SU-DHL-6 (cell line): ENCODE data around the gene GIGYF1.

Experiments
- H2AFZ ChIP-seq: fragments of 200-600 bp; sonication (generic); 2 replicates; pipeline ENCODE4 v1.6.1; 2014; ENCODE audit warnings: low read depth, mild to moderate bottlenecking, moderate library complexity, mixed read lengths, antibody characterized with exemption, low read length; ENCODE audit not compliant: severe bottlenecking
- H3F3A ChIP-seq: fragments of 200-600 bp; shearing (Covaris generic); 2 replicates; pipeline ENCODE4 v1.6.0; 2016; ENCODE audit warnings: antibody characterized with exemption, mild to moderate bottlenecking; ENCODE audit not compliant: insufficient read depth
- H3K27ac ChIP-seq: fragments of 200-600 bp; sonication (generic); 2 replicates; pipeline ENCODE4 v1.5.1; 2016; ENCODE audit warnings: low read depth, mild to moderate bottlenecking, low read length, moderate library complexity, mixed read lengths
- H3K27me3 ChIP-seq: fragments of 200-600 bp; sonication (generic), shearing (Covaris generic); 2 replicates; pipeline ENCODE4 v1.6.0; 2014; ENCODE audit warnings: mild to moderate bottlenecking, low read length
- H3K36me3 ChIP-seq: fragments of 200-600 bp; sonication (generic); 2 replicates; pipeline ENCODE4 v1.6.1; 2014; ENCODE audit warnings: mild to moderate bottlenecking, low read length, mixed read lengths
- H3K4me2 ChIP-seq: fragments of 300-600, 200-600 bp; shearing (Covaris generic), sonication (generic); 2 replicates; pipeline ENCODE4 v1.6.0; 2014; ENCODE audit warnings: low read length, low read depth, mild to moderate bottlenecking; ENCODE audit not compliant: poor library complexity, severe bottlenecking
- H3K4me3 ChIP-seq: fragments of 200-600 bp; sonication (generic); 2 replicates; pipeline ENCODE4 v1.5.1; 2014; ENCODE audit warnings: antibody characterized with exemption, low read length, mild to moderate bottlenecking, mixed read lengths; ENCODE audit not compliant: insufficient read depth, poor library complexity, severe bottlenecking
- H3K79me2 ChIP-seq: fragments of 200-600 bp; sonication (generic); 2 replicates; pipeline ENCODE4 v1.6.1; 2014; ENCODE audit warnings: mild to moderate bottlenecking, low read length, moderate library complexity; ENCODE audit not compliant: insufficient read depth
- H3K9ac ChIP-seq: fragments of 200-600 bp; sonication (generic); 2 replicates; pipeline ENCODE4 v1.7.0; 2014; ENCODE audit warnings: mild to moderate bottlenecking, low read length
- H3K9me2 ChIP-seq: fragments of 200-600 bp; sonication (generic); replicated peaks from 2 replicates; pipeline ENCODE4 v1.6.1; 2014; ENCODE audit warnings: low read length; ENCODE audit not compliant: insufficient read depth
- H3K9me3 ChIP-seq: fragments of 200-600 bp; sonication (generic); 2 replicates; pipeline ENCODE4 v1.6.1; 2014; ENCODE audit warnings: low read length, mixed read lengths; ENCODE audit not compliant: insufficient read depth
- H4K20me1 ChIP-seq: fragments of 200-600 bp; sonication (generic); 2 replicates; pipeline ENCODE4 v1.6.1; 2014; ENCODE audit warnings: low read depth, mild to moderate bottlenecking, antibody characterized with exemption, low read length, moderate library complexity, mixed read lengths
- EZH2phosphoT487 ChIP-seq: fragments of 200-600 bp; sonication (generic), shearing (Covaris generic); conservative IDR thresholded peaks from 2 replicates; pipeline ENCODE4 v1.6.1; 2018; ENCODE audit warnings: mild to moderate bottlenecking, antibody characterized with exemption, low read length, moderate library complexity, mixed read lengths
- TF ChIP-seq, protein P1 (sequence below): fragments of 200-600 bp; sonication (generic); IDR thresholded peaks from one replicate; pipeline ENCODE4 v1.5.1; 2017; ENCODE audit warnings: antibody characterized with exemption, mild to moderate bottlenecking, low read length, moderate library complexity; ENCODE audit not compliant: insufficient read depth, poor library complexity, severe bottlenecking

The GIGYF1 gene

DNA sequence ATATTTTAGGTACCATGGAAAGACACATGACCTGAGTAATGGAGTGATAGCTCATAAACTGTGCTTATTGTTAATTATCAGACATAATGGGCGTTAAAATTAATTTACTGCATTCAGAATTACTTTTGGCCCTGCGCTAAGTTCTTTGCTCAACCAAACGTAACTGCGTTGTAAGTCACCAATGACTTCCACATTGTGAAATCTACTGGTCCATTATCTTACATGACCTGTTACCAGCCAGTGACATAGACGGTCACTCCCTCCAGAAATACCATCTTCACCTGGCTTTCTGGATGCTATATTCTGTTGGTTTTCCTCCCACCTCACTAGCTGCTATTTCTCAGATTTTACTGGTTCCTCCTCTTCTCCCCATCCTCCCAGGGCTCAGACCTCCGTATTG lies 5.0 kb upstream of the GIGYF1 start:
- no peaks in the 10 kb centered on the region for H3K79me2 ChIP-seq
- H3K9ac ChIP-seq = no peak overlapping the region
- H4K20me1 ChIP-seq = no peaks in the 10 kb centered on the region
- no peak overlapping the region for H2AFZ ChIP-seq
- no peak overlapping the region for H3K4me3 ChIP-seq
- no peaks in the 10 kb centered on the region for H3K36me3 ChIP-seq
- H3K27ac ChIP-seq = no peak overlapping the region
- TF ChIP-seq, protein P1, sequence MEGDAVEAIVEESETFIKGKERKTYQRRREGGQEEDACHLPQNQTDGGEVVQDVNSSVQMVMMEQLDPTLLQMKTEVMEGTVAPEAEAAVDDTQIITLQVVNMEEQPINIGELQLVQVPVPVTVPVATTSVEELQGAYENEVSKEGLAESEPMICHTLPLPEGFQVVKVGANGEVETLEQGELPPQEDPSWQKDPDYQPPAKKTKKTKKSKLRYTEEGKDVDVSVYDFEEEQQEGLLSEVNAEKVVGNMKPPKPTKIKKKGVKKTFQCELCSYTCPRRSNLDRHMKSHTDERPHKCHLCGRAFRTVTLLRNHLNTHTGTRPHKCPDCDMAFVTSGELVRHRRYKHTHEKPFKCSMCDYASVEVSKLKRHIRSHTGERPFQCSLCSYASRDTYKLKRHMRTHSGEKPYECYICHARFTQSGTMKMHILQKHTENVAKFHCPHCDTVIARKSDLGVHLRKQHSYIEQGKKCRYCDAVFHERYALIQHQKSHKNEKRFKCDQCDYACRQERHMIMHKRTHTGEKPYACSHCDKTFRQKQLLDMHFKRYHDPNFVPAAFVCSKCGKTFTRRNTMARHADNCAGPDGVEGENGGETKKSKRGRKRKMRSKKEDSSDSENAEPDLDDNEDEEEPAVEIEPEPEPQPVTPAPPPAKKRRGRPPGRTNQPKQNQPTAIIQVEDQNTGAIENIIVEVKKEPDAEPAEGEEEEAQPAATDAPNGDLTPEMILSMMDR = no peak
- no peak for TF ChIP-seq EZH2phosphoT487
- no peaks in the 10 kb centered on the region for H3K9me2 ChIP-seq
- peaks cover 16% of the 10 kb centered on the region for H3F3A ChIP-seq
- no peaks in the 10 kb centered on the region for H3K9me3 ChIP-seq
- no peaks in the 10 kb centered on the region for H3K27me3 ChIP-seq
- H3K4me2 ChIP-seq = no peak overlapping the region

DNA sequence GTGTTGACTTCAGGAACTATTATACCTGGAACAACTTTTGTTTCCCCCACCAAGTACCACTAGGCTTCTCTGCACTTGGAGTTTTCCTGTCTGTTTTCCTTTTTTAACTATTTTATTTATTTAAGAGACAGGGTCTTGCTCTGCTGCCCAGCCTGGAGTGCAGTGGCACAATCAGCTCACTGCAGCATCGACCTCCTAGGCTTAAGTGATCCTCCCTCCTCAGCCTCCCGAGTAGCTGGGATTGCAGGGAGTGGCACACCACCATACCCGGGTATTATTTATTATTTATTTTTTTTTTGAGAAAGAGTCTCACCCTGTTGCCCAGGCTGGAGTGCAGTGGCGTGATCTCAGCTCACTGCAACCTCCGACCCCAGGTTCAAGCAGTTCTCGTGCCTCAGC lies 2.1 kb upstream of the GIGYF1 start:
- H3K9ac ChIP-seq = no peak overlapping the region
- H3K79me2 ChIP-seq = peaks cover 16% of the 10 kb centered on the region
- H3K4me3 ChIP-seq = no peak overlapping the region
- TF ChIP-seq EZH2phosphoT487 = no peak
- TF ChIP-seq, protein P1 = no peak
- no peaks in the 10 kb centered on the region for H3K9me2 ChIP-seq
- H4K20me1 ChIP-seq = peaks cover 5% of the 10 kb centered on the region; the same call in 1 of the 2 replicates
- H3K36me3 ChIP-seq = no peaks in the 10 kb centered on the region
- H3K4me2 ChIP-seq = no peak overlapping the region
- no peak overlapping the region for H3K27ac ChIP-seq
- H3K9me3 ChIP-seq = no peaks in the 10 kb centered on the region
- H2AFZ ChIP-seq = no peak overlapping the region
- peaks cover 24% of the 10 kb centered on the region for H3F3A ChIP-seq
- no peaks in the 10 kb centered on the region for H3K27me3 ChIP-seq

DNA sequence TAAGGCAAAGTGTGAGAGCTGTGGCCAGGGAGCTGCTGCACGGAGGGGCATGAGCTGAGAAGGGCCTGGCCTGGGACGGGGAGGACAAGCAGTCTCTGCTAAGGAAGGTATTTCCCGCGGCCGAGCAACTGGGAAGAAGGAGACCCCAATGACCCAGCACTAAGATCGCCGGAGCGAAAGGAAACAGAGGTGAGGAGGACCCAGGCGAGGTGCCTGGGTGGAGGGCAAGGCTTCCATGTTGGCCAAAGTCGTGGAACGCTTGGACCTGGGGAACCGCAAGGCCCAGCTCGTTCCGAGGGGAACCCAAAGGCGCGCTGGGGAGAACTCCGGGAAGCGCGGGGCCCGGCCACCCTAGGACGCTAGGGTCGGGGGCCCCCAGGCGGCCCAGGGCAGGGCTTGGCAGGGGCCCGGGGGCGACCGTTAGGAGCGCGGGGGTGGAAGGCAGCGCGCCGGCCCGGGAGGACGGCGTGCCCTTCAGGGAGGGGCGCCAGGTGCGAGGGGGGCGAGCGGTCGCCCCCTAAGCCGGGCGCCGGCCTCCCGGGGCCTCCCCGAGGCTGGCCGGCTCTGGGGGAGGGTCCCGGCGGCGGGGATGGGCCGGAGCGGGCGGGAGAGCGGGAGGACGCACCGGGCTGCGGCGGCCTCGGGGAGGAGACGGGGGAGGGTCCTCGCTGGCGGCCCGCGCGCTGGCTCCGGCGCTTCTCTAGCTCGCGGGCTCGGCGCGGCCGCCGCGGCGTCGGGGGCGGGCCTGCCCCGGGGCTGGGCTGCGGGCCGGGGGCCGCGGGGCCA lies 545 bp downstream of the GIGYF1 start:
- H3F3A ChIP-seq = peaks cover 24% of the 10 kb centered on the region
- no peak overlapping the region for H3K27ac ChIP-seq
- no peaks in the 10 kb centered on the region for H3K9me3 ChIP-seq
- no peaks in the 10 kb centered on the region for H3K36me3 ChIP-seq
- no peaks in the 10 kb centered on the region for H3K9me2 ChIP-seq
- H3K4me2 ChIP-seq = peak overlapping the region; percentile 91
- peaks cover 9% of the 10 kb centered on the region; the same call in 1 of the 2 replicates for H4K20me1 ChIP-seq
- peak overlapping the region; percentile 77 for H3K4me3 ChIP-seq
- H3K79me2 ChIP-seq = peaks cover 39% of the 10 kb centered on the region
- TF ChIP-seq, protein P1 = no peak
- no peak for TF ChIP-seq EZH2phosphoT487
- peak overlapping the region; percentile 88 for H3K9ac ChIP-seq
- no peaks in the 10 kb centered on the region for H3K27me3 ChIP-seq
- H2AFZ ChIP-seq = no peak overlapping the region
